ENCODE results near the gene SCAMP2. TPM values are rescaled to one million over a fixed set of nuclear protein-coding genes. Genes with fewer than 3 reads are reported as not detected.

The SCAMP2 gene
- total and polyA plus RNA-seq, 2 experiments from 2014 or later: 34.7 to 51.3 TPM

GRCh38 chr15:74847432-74847831 lies 25.7 kb downstream of the SCAMP2 start:
- Histone ChIP-seq H3F3A (replicated peaks; ENCODE audit: low read depth) (0 out of 2 replicates have a peak, but pooled peaks cover 5% of the 10 kb centered on the region), H3K9me2 (ENCODE audit: insufficient read depth) (no peaks in the 10 kb centered on the region), H3K4me3 (no peak overlapping the region), H3K4me1 (ENCODE audit: insufficient read depth) (peaks cover 9% of the 10 kb centered on the region), H3K36me3 (ENCODE audit: insufficient read depth) (no peaks in the 10 kb centered on the region), H3K4me2 (no peak overlapping the region), H2AFZ (no peak overlapping the region), H3K27me3 (ENCODE audit: insufficient read depth) (no peaks in the 10 kb centered on the region), H3K27ac (ENCODE audit: low read depth) (no peak overlapping the region), H3K79me2 (replicated peaks; ENCODE audit: insufficient read depth) (no peaks in the 10 kb centered on the region), H4K20me1 (replicated peaks; ENCODE audit: insufficient read depth) (no peaks in the 10 kb centered on the region)
- Mint-ChIP-seq H3K27me3 (ENCODE audit: insufficient read depth, low read depth, poor library complexity) (peaks cover 12% of the 10 kb centered on the region), H3K27ac (no peak overlapping the region), H3K4me3 (no peak overlapping the region), H3K4me1 (peaks cover 3% of the 10 kb centered on the region), H3K9me3 (no peaks in the 10 kb centered on the region), H3K36me3 (ENCODE audit: low read depth) (peaks cover 26% of the 10 kb centered on the region)
- no peak for DNase-seq (ENCODE audit: low spot score)
- ATAC-seq: no peak
- TF ChIP-seq EZH2phosphoT487 (IDR thresholded peaks at IDR 0.05; ENCODE audit: unreplicated experiment) (no peak), ZNF462 (CRISPR knock-in tag; IDR thresholded peaks at IDR 0.05) (no peak), CTCF (conservative IDR thresholded peaks at IDR 0.05; ENCODE audit: low read depth in 2 of 2) (no peak), POLR2AphosphoS5 (IDR thresholded peaks at IDR 0.05; ENCODE audit: low read depth) (no peak)

- Mint-ChIP-seq H3K4me3 (no peak overlapping the region), H3K27ac (no peak overlapping the region), H3K4me1 (peaks cover 20% of the 10 kb centered on the region), H3K9me3 (no peaks in the 10 kb centered on the region), H3K27me3 (ENCODE audit: insufficient read depth, low read depth, poor library complexity) (peaks cover 14% of the 10 kb centered on the region), H3K36me3 (ENCODE audit: low read depth) (peaks cover 33% of the 10 kb centered on the region)
- no peak for ATAC-seq
- no peaks in the 10 kb centered on the region for H3K79me2 ChIP-seq (replicated peaks; ENCODE audit: insufficient read depth)
- no peaks in the 10 kb centered on the region for H3K36me3 ChIP-seq (ENCODE audit: insufficient read depth)
- DNase-seq (ENCODE audit: low spot score): no peak
- H4K20me1 ChIP-seq (replicated peaks; ENCODE audit: insufficient read depth): no peaks in the 10 kb centered on the region
- peaks cover 9% of the 10 kb centered on the region for H3K4me1 ChIP-seq (ENCODE audit: insufficient read depth)
- 0 out of 2 replicates have a peak, but pooled peaks cover 5% of the 10 kb centered on the region for H3F3A ChIP-seq (replicated peaks; ENCODE audit: low read depth)
- no peak overlapping the region for H3K4me2 ChIP-seq
- no peaks in the 10 kb centered on the region for H3K27me3 ChIP-seq (ENCODE audit: insufficient read depth)
- H3K4me3 ChIP-seq: no peak overlapping the region
- H3K9me2 ChIP-seq (ENCODE audit: insufficient read depth): no peaks in the 10 kb centered on the region
- H3K27ac ChIP-seq (ENCODE audit: low read depth): no peak overlapping the region
- H2AFZ ChIP-seq: no peak overlapping the region
- TF ChIP-seq ETS1 (IDR thresholded peaks at IDR 0.05) (no peak), EZH2 (IDR thresholded peaks at IDR 0.05; ENCODE audit: low read depth, unreplicated experiment) (no peak)
These were observed 27.6 kb downstream of the SCAMP2 start for GRCh38 chr15:74845581-74845980.

Measured in GM23338 (cell line).